ENCODE results near the gene TMEM198. TPM values are rescaled to one million over a fixed set of nuclear protein-coding genes. Genes with fewer than 3 reads are reported as not detected.

The TMEM198 gene
- total and polyA plus RNA-seq, 2 of the 4 experiments (the other 2 are of a cell fraction) = 0.18 to 2.2 TPM

DNA sequence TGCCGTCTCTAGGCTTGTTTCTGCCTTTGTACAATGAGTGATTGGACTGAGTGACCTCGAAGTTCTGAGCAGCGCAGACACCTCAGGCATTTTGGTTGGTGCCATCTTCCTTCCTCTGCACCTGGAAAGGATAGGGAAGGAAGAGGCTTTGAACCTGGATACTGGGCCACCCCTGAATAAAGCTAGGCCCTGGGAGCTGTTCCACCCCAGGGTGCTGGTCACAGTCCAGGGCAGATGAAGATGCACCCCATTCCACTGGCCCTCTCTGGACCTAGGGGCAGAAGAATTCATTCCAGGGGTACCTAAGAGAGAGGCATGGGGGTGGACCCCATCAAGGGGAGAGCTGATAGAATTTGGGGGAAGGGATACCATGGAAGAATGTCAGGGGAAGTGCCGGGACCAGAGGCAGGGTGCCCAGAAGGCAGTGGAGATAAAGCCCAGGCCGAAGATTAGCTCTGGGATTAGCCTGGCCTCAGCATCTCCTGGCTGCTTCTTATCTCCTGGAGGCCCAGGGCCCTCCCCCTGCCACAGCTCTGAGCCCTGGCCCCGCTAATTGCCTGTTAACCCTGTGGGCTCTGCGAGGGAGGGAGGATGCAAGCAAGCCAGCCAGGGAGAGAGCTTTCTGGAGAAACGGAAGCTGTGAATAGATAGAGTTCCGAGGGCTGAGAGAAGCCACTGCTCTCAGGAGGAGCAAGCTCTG lies 18.1 kb upstream of the TMEM198 start:
- no peak overlapping the region for H3K9ac ChIP-seq (ENCODE audit: low read depth, low read length)
- dilution Hi-C loops (cut with HindIII; ENCODE audit: low sequenced_read_pairs, unreplicated experiment) (no loop called here), intact Hi-C loops (cut with micrococcal nuclease) (no loop called here), in situ Hi-C loops (cut with MboI; ENCODE audit: low sequenced_read_pairs) (no loop called here)
- no peak overlapping the region for H3K18ac ChIP-seq (ENCODE audit: low read depth, low read length)
- no peaks in the 10 kb centered on the region for H3K36me3 ChIP-seq (ENCODE audit: control insufficient read depth, insufficient read depth, low read length)
- no peak overlapping the region for H3K4ac ChIP-seq (ENCODE audit: low read depth, low read length)
- H3K27me3 ChIP-seq (ENCODE audit: control insufficient read depth, insufficient read depth, low read length) = peaks cover 47% of the 10 kb centered on the region
- no peak overlapping the region for H4K8ac ChIP-seq (ENCODE audit: low read depth in 2 of 2, low read length in 2 of 2)
- H2AFZ ChIP-seq (replicated peaks; ENCODE audit: low read length, poor library complexity) = no peak overlapping the region
- H2AK5ac ChIP-seq (ENCODE audit: low read depth, low read length) = no peak overlapping the region
- H3K27ac ChIP-seq (ENCODE audit: insufficient read depth, low read length) = no peak overlapping the region
- H2BK20ac ChIP-seq (ENCODE audit: low read depth, low read length) = no peak overlapping the region
- no peak overlapping the region for H2BK120ac ChIP-seq (ENCODE audit: low read depth, low read length)
- no peak overlapping the region for H3K14ac ChIP-seq (replicated peaks; ENCODE audit: low read depth, low read length)
- no peak overlapping the region for H2BK15ac ChIP-seq (ENCODE audit: low read depth, low read length)
- no peak overlapping the region for H3K4me3 ChIP-seq (ENCODE audit: insufficient read depth, low read depth, low read length)
- no peak for TF ChIP-seq RFX5 (IDR thresholded peaks at IDR 0.05; ENCODE audit: low read depth, low read length)
- no peak for TF ChIP-seq RAD21 (IDR thresholded peaks at IDR 0.05; ENCODE audit: low read length)
- TF ChIP-seq, protein P1, sequence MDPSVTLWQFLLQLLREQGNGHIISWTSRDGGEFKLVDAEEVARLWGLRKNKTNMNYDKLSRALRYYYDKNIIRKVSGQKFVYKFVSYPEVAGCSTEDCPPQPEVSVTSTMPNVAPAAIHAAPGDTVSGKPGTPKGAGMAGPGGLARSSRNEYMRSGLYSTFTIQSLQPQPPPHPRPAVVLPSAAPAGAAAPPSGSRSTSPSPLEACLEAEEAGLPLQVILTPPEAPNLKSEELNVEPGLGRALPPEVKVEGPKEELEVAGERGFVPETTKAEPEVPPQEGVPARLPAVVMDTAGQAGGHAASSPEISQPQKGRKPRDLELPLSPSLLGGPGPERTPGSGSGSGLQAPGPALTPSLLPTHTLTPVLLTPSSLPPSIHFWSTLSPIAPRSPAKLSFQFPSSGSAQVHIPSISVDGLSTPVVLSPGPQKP (IDR thresholded peaks at IDR 0.05; ENCODE audit: borderline replicate concordance, low read depth, low read length) = no peak
- TF ChIP-seq BHLHE40 (IDR thresholded peaks at IDR 0.05; ENCODE audit: low read depth, low read length) = no peak
- no peak for TF ChIP-seq POLR2A (IDR thresholded peaks at IDR 0.05; ENCODE audit: low read depth, low read length)
- TF ChIP-seq MXI1 (IDR thresholded peaks at IDR 0.05; ENCODE audit: borderline replicate concordance, low read depth, low read length) = no peak
- no peak for TF ChIP-seq FOS (IDR thresholded peaks at IDR 0.05; ENCODE audit: low read depth, low read length)
- TF ChIP-seq SMC3 (IDR thresholded peaks at IDR 0.05; ENCODE audit: low read depth, low read length) = no peak
- TF ChIP-seq NFE2L2 (IDR thresholded peaks at IDR 0.05; ENCODE audit: low read depth, low read length) = no peak
- TF ChIP-seq MAFK (IDR thresholded peaks at IDR 0.05; ENCODE audit: low read depth, low read length) = no peak
- TF ChIP-seq CTCF (conservative IDR thresholded peaks at IDR 0.05; ENCODE audit: low read depth, low read length) = no peak
- no peak for TF ChIP-seq CHD1 (IDR thresholded peaks at IDR 0.05; ENCODE audit: low read depth, low read length)
- TF ChIP-seq CEBPB (IDR thresholded peaks at IDR 0.05; ENCODE audit: low read depth, low read length) = no peak
- no peak for TF ChIP-seq RCOR1 (IDR thresholded peaks at IDR 0.05; ENCODE audit: insufficient replicate concordance, low read length)
- TF ChIP-seq MAZ (IDR thresholded peaks at IDR 0.05; ENCODE audit: borderline replicate concordance, low read depth, low read length) = no peak
- TF ChIP-seq USF2 (IDR thresholded peaks at IDR 0.05; ENCODE audit: low read depth, low read length) = no peak
- 100% methylated on average over 1 of the region's 9 CpGs; no CpG with 5 or more reads in 1 of the 2 experiments for WGBS, 2 experiments (ENCODE audit: extremely low coverage in 2 of 2, insufficient read length in 1 of 2)
- H2AK9ac ChIP-seq (replicated peaks; ENCODE audit: low read depth, low read length, poor library complexity) = no peak overlapping the region
- DNase-seq = no peak
- POLR2A ChIA-PET (ENCODE audit: unreplicated experiment) = no interaction called here
- no TSS peak for BruUV-seq (replicated peaks)
- no peak overlapping the region for H3K23ac ChIP-seq (ENCODE audit: low read depth, low read length)
- H3K4me1 ChIP-seq (ENCODE audit: control insufficient read depth, insufficient read depth, low read length) = peaks cover 16% of the 10 kb centered on the region
- H3K4me2 ChIP-seq (ENCODE audit: low read depth, low read length) = no peak overlapping the region
- no peak overlapping the region for H4K5ac ChIP-seq (ENCODE audit: low read depth, low read length)
- no peaks in the 10 kb centered on the region for H3K9me3 ChIP-seq (ENCODE audit: control insufficient read depth, insufficient read depth, low read length)
- H2BK5ac ChIP-seq (ENCODE audit: low read depth, low read length, poor library complexity, severe bottlenecking) = no peak overlapping the region
- H3K56ac ChIP-seq (ENCODE audit: extremely low read depth, insufficient read depth, low read length) = no peak overlapping the region
- no peak overlapping the region for H4K91ac ChIP-seq (ENCODE audit: insufficient read depth, low read depth, low read length)
- CTCF ChIA-PET = interaction anchor here (1.3 kb wide), 1 partner anchor 16 kb away, joined by 3 read pairs; no protein-coding TSS in a partner anchor
- ATAC-seq (ENCODE audit: low read depth) = no peak
- H3K9me1 ChIP-seq (ENCODE audit: insufficient read depth, low read length) = no peaks in the 10 kb centered on the region
- no peaks in the 10 kb centered on the region; the same call in 1 of the 2 replicates for H4K20me1 ChIP-seq (ENCODE audit: insufficient read depth, low read length)
- H3K79me1 ChIP-seq (ENCODE audit: low read depth in 1 of 2, low read length in 2 of 2) = no peaks in the 10 kb centered on the region

Measured in IMR-90 (cell line).